Neutrophil (primary cell): ENCODE data around the gene ALDH2.
"Not testable (repeated sequence)": the region's sequence is repeated elsewhere in the genome, so short reads cannot be mapped to it uniquely, and the experiment has no call there.

Experiments used
- H3K27ac ChIP-seq: fragments of 200-600 bp; sonication (generic); 2 replicates; pipeline ENCODE4 v1.5.1; 2016; ENCODE audit warnings: mild to moderate bottlenecking, moderate library complexity
- H3K27me3 ChIP-seq: fragments of 200-600 bp; sonication (generic); 2 replicates; pipeline ENCODE4 v1.6.0; 2016; ENCODE audit warnings: mild to moderate bottlenecking
- H3K36me3 ChIP-seq: fragments of 200-600 bp; sonication (generic); 2 replicates; pipeline ENCODE4 v1.5.1; 2017
- H3K4me1 ChIP-seq, 2 experiments: fragments of 200-600 bp in 1 of 2; sonication (generic) in 1 of 2; 1 replicate in 1 of 2; 2 replicates in 1 of 2; pipeline versions ENCODE4 v1.5.1 to v1.6.1; 2013 to 2016; ENCODE audit warnings: low read depth in 1 of 2, low read length in 1 of 2, mild to moderate bottlenecking in 1 of 2, moderate library complexity in 1 of 2; ENCODE audit not compliant: control insufficient read depth in 1 of 2, insufficient read depth in 1 of 2
- H3K4me3 ChIP-seq, 2 experiments: fragments of 200-600 bp in 1 of 2; sonication (generic) in 1 of 2; 1 replicate in 1 of 2; 2 replicates in 1 of 2; pipeline ENCODE4 v1.5.1; 2013 to 2016; ENCODE audit warnings: low read depth in 1 of 2, low read length in 1 of 2, mild to moderate bottlenecking in 1 of 2, moderate library complexity in 1 of 2
- H3K9me3 ChIP-seq: fragments of 200-600 bp; sonication (generic); 2 replicates; pipeline ENCODE4 v1.5.1; 2016
- CTCF ChIP-seq: fragments of 200-600 bp; sonication (generic); IDR thresholded peaks from 2 replicates; pipeline ENCODE4 v1.5.1; 2016; ENCODE audit warnings: antibody characterized with exemption

ALDH2 gene

GRCh38 chr12:111803851-111804250 lies 37.1 kb downstream of the ALDH2 start:
- no peaks in the 10 kb centered on the region for H3K27me3 ChIP-seq
- H3K36me3 ChIP-seq: peaks cover 87% of the 10 kb centered on the region
- no peak overlapping the region for H3K27ac ChIP-seq
- no peak overlapping the region for H3K4me3 ChIP-seq
- no peaks in the 10 kb centered on the region for H3K4me1 ChIP-seq
- no peak for TF ChIP-seq CTCF
- H3K9me3 ChIP-seq: no peaks in the 10 kb centered on the region

GRCh38 chr12:111806304-111806703 lies 39.6 kb downstream of the ALDH2 start:
- Histone ChIP-seq H3K9me3 (no peaks in the 10 kb centered on the region), H3K4me3 (no peak overlapping the region), H3K27ac (no peak overlapping the region), H3K4me1 (no peaks in the 10 kb centered on the region), H3K36me3 (peaks cover 87% of the 10 kb centered on the region), H3K27me3 (no peaks in the 10 kb centered on the region)
- TF ChIP-seq CTCF: no peak

GRCh38 chr12:111807232-111807631 lies 40.5 kb downstream of the ALDH2 start:
- no peak for TF ChIP-seq CTCF
- Histone ChIP-seq H3K4me1 (no peaks in the 10 kb centered on the region), H3K9me3 (no peaks in the 10 kb centered on the region), H3K27me3 (no peaks in the 10 kb centered on the region), H3K4me3 (no peak overlapping the region), H3K27ac (no peak overlapping the region), H3K36me3 (peaks cover 86% of the 10 kb centered on the region)

GRCh38 chr12:111812881-111813741 lies 46.4 kb downstream of the ALDH2 start:
- no peaks in the 10 kb centered on the region for H3K9me3 ChIP-seq
- no peaks in the 10 kb centered on the region for H3K27me3 ChIP-seq
- peaks cover 38% of the 10 kb centered on the region for H3K36me3 ChIP-seq
- no peak overlapping the region for H3K4me3 ChIP-seq
- H3K4me1 ChIP-seq: peaks cover 12 to 21% of the 10 kb centered on the region in 2 experiments
- TF ChIP-seq CTCF: peak; percentile 85
- H3K27ac ChIP-seq: no peak overlapping the region

- peaks cover 9% of the 10 kb centered on the region for H3K36me3 ChIP-seq
- H3K9me3 ChIP-seq: no peaks in the 10 kb centered on the region
- no peak for TF ChIP-seq CTCF
- H3K27ac ChIP-seq: no peak overlapping the region
- no peak overlapping the region for H3K4me3 ChIP-seq
- H3K4me1 ChIP-seq: peaks cover 12 to 21% of the 10 kb centered on the region in 2 experiments
- H3K27me3 ChIP-seq: no peaks in the 10 kb centered on the region
Measured at GRCh38 chr12:111816065-111816615, 49.4 kb downstream of the ALDH2 start.

DNA sequence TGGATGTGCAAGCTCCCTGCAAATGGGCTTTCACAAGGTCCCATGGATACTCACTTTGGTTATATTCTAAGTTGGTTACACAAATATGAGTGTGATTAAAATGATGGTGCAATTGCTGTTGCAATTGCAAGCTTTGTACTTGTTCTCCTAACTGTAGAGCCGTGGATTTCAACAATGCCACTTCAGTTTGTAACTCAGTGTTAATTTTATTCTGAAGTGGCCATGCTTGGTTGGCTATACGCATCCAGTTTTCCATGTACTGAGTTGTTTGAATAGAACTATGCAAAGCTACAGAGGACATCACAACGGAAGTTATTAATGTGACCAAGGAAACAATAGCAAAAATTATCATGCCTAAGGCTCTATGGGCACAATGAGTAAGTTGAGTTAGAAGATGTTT lies 50.2 kb downstream of the ALDH2 start:
- not testable (repeated sequence) for H3K4me3 ChIP-seq, H3K27ac ChIP-seq
- peaks cover 12 to 21% of the 10 kb centered on the region in 2 experiments for H3K4me1 ChIP-seq

More for the DNA sequence above, 50.2 kb downstream of the ALDH2 start:
- not testable (repeated sequence) for H3K27me3 ChIP-seq, H3K9me3 ChIP-seq, H3K36me3 ChIP-seq
